ENCODE data around the gene HAPSTR1.

The HAPSTR1 gene

DNA sequence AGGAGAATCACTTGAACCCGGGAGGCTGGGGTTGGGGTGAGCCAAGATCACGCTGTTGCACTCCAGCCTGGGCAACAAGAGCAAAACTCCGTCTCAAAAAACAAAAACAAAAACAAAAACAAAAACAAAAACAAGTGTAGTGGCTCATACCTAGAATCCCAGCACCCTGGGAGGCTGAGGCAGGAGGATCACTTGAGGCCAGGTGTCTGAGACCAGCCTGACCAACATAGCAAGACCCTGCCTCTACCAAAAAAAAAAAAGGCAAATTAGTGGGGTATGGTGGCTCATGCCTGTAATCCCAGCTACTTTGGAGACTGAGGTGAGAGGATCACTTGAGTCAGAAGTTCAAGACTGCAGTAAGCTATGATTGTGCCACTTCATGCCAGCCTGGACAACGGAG lies 26.4 kb upstream of the HAPSTR1 start:
- H3K9me3 ChIP-seq: no peaks in the 10 kb centered on the region

DNA sequence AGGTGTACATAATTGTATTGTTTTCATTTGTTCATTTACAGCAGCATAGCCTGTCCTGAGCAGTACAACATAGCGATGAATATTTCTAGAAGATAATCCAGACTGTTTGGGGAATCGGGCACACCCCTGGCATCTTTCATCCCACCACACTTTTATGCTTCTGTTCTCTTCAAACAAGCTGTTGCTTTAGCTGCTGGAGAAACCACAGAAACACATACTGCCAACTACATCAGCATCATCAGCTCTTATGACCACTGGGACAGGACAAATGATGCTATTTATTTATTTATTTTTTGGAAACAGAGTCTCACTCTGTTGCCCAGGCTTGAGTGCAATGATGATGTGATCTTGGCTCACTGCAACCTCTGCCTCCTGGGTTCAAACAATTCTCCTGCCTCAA lies 22.6 kb upstream of the HAPSTR1 start:
- TF ChIP-seq, protein P1, sequence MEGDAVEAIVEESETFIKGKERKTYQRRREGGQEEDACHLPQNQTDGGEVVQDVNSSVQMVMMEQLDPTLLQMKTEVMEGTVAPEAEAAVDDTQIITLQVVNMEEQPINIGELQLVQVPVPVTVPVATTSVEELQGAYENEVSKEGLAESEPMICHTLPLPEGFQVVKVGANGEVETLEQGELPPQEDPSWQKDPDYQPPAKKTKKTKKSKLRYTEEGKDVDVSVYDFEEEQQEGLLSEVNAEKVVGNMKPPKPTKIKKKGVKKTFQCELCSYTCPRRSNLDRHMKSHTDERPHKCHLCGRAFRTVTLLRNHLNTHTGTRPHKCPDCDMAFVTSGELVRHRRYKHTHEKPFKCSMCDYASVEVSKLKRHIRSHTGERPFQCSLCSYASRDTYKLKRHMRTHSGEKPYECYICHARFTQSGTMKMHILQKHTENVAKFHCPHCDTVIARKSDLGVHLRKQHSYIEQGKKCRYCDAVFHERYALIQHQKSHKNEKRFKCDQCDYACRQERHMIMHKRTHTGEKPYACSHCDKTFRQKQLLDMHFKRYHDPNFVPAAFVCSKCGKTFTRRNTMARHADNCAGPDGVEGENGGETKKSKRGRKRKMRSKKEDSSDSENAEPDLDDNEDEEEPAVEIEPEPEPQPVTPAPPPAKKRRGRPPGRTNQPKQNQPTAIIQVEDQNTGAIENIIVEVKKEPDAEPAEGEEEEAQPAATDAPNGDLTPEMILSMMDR (IDR thresholded peaks at IDR 0.05; ENCODE audit: low read depth, low read length): no peak
- Histone ChIP-seq H3K36me3 (no peaks in the 10 kb centered on the region), H3K4me3 (ENCODE audit: low read depth, low read length) (no peak overlapping the region), H3K27me3 (no peaks in the 10 kb centered on the region), H3K4me1 (no peaks in the 10 kb centered on the region), H3K9me3 (no peaks in the 10 kb centered on the region)
- no peak for DNase-seq

More for the DNA sequence above, 26.4 kb upstream of the HAPSTR1 start:
- Histone ChIP-seq H3K36me3 (no peaks in the 10 kb centered on the region), H3K4me1 (no peaks in the 10 kb centered on the region), H3K27me3 (no peaks in the 10 kb centered on the region), H3K4me3 (ENCODE audit: low read depth, low read length) (no peak overlapping the region)
- TF ChIP-seq, protein P1 (IDR thresholded peaks at IDR 0.05; ENCODE audit: low read depth, low read length): no peak
- no peak for DNase-seq

DNA sequence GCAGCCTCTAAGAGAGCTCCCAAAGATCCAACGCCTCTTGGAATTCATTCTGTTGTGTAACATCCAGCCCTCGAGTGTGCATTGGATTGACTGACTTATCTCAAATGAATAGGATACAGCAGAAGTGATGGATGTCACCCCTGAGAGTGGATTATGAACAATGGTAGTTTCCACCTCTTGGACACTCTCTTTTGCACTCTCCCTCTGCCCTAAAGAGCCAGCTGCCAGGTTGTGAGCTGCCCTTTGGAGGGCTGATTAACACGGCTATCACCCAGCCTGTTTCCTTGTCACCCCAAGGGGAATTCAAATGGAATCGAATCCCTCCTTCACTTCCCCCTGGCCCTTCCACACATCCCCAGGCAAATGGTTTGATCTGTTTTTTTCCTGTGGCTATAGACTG lies 21.2 kb upstream of the HAPSTR1 start:
- TF ChIP-seq, protein P1 (IDR thresholded peaks at IDR 0.05; ENCODE audit: low read depth, low read length): no peak
- Histone ChIP-seq H3K36me3 (no peaks in the 10 kb centered on the region), H3K9me3 (no peaks in the 10 kb centered on the region), H3K27me3 (no peaks in the 10 kb centered on the region), H3K4me1 (no peaks in the 10 kb centered on the region), H3K4me3 (ENCODE audit: low read depth, low read length) (no peak overlapping the region)
- no peak for DNase-seq

DNA sequence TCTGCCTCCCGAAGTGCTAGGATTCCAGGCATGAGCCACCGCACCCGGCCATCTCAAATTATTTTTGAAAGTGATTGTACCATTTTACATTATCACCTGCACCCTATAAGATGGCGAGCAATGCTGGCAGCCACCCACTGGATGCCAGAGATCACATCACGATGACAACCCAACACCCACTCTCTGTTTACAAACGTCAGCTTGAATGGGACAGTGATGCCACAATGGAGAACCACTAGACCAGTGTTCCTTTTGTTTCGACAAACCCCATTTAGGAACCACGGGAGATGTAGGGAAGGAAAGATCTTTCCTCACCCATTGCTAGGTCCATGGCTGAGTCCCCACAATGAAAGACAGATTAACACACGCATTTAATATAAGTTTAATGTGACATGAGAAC lies 20.1 kb upstream of the HAPSTR1 start:
- no peak for DNase-seq
- H3K36me3 ChIP-seq: no peaks in the 10 kb centered on the region
- TF ChIP-seq, protein P1 (IDR thresholded peaks at IDR 0.05; ENCODE audit: low read depth, low read length): no peak

DNA sequence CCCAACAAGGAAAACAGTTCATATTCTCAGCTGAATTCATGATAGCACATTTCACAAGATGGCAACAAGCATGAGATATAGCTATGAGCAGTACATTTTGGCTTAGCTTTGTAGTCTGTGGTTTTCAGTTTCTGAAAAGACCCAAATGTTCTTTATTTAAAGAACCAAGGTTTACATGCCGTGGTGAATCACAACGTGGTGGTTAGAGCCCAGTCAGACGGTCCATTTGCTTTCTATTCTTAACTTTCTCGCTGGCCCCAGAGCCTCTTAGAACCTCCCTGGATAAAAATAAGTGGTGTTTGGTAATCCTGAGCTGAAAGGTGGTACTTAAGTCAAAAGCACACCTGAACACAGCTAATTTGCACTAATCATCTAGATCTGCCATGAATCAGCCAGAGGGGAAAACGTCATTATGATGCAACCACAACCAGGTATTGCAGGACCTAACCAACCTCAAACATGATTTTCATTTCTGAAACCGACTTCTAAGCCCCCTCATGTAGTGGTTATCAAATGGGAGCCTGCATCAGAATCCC lies 18.6 kb upstream of the HAPSTR1 start:
- Histone ChIP-seq H3K36me3 (no peaks in the 10 kb centered on the region), H3K9me3 (no peaks in the 10 kb centered on the region), H3K27me3 (no peaks in the 10 kb centered on the region), H3K4me3 (ENCODE audit: low read depth, low read length) (no peak overlapping the region), H3K4me1 (peaks cover 2% of the 10 kb centered on the region; the same call in 1 of the 2 replicates)
- DNase-seq: no peak
- TF ChIP-seq, protein P1 (IDR thresholded peaks at IDR 0.05; ENCODE audit: low read depth, low read length): no peak

More for the DNA sequence above, 20.1 kb upstream of the HAPSTR1 start:
- no peaks in the 10 kb centered on the region for H3K9me3 ChIP-seq
- no peak overlapping the region for H3K4me3 ChIP-seq (ENCODE audit: low read depth, low read length)
- no peaks in the 10 kb centered on the region for H3K4me1 ChIP-seq
- no peaks in the 10 kb centered on the region for H3K27me3 ChIP-seq

DNA sequence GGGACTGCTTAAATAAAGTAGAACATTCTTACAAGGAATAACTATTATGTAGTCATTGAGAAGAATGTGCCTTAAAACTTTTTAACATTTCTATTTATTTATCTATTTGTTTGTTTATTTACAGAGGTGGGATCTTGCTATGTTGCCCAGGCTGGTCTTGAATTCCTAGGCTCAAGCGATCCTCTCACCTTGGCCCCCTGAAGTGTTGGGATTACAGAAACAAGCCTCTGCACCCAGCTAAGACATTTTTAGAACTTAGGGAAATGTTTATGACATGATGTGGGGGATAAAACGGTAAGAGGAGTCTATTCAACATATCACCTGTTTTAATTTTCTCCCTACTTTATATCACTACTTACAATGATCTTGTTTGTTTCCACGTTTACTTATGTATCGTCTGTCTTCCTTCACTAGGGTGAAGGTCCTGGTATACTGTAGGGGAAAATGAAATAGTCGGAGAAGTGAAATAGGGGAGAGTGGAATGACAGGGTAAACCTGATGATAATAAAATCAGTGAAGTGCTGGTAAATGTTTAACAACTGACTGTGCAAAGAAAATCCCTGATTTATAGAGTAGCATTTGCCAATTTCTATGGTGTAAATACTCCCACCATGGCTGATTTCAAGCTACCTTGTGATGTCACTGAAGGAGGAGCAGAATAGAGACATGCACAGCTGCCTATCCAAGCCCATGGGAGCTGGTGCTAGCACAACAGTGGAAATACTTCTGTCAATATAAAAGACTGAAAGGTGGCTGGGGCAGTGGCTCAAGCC lies 16.0 kb upstream of the HAPSTR1 start:
- Histone ChIP-seq H3K4me3 (ENCODE audit: low read depth, low read length) (no peak overlapping the region), H3K36me3 (no peaks in the 10 kb centered on the region), H3K27me3 (no peaks in the 10 kb centered on the region), H3K4me1 (peaks cover 2% of the 10 kb centered on the region; the same call in 1 of the 2 replicates), H3K9me3 (no peaks in the 10 kb centered on the region)
- TF ChIP-seq, protein P1 (IDR thresholded peaks at IDR 0.05; ENCODE audit: low read depth, low read length): no peak
- no peak for DNase-seq
